ACC112 (cell line): ENCODE data around the gene TP53I11.

Source experiments
- H2AFZ ChIP-seq: fragments of 200-600 bp; sonication (generic); one replicate; pipeline ENCODE4 v1.6.0; 2017; ENCODE audit warnings: antibody characterized with exemption, low read length; ENCODE audit not compliant: unreplicated experiment
- H3K27ac ChIP-seq: fragments of 200-600 bp; sonication (generic); 2 replicates; pipeline ENCODE4 v1.5.1; 2014; ENCODE audit warnings: low read depth, mild to moderate bottlenecking, antibody characterized with exemption, low read length, moderate library complexity
- H3K27me3 ChIP-seq: fragments of 200-600 bp; sonication (generic); 2 replicates; pipeline ENCODE4 v1.6.1; 2014; ENCODE audit warnings: mild to moderate bottlenecking, antibody characterized with exemption, low read length, moderate library complexity, mixed read lengths; ENCODE audit not compliant: insufficient read depth
- H3K36me3 ChIP-seq: fragments of 200-600 bp; sonication (generic); 2 replicates; pipeline ENCODE4 v1.6.1; 2016; ENCODE audit warnings: mild to moderate bottlenecking, antibody characterized with exemption, low read length, moderate library complexity, mixed read lengths; ENCODE audit not compliant: insufficient read depth
- H3K4me1 ChIP-seq: fragments of 200-600 bp; sonication (generic); one replicate; pipeline ENCODE4 v1.6.1; 2016; ENCODE audit warnings: low read length, mixed read lengths; ENCODE audit not compliant: insufficient read depth, unreplicated experiment, control insufficient read depth
- H3K4me3 ChIP-seq: fragments of 200-600 bp; sonication (generic); 2 replicates; pipeline ENCODE4 v1.5.1; 2014; ENCODE audit warnings: mild to moderate bottlenecking, low read depth, low read length
- H3K79me2 ChIP-seq: fragments of 200-600 bp; sonication (generic); one replicate; pipeline ENCODE4 v1.6.0; 2016; ENCODE audit warnings: low read length; ENCODE audit not compliant: control insufficient read depth, unreplicated experiment, insufficient read depth

Gene TP53I11

DNA sequence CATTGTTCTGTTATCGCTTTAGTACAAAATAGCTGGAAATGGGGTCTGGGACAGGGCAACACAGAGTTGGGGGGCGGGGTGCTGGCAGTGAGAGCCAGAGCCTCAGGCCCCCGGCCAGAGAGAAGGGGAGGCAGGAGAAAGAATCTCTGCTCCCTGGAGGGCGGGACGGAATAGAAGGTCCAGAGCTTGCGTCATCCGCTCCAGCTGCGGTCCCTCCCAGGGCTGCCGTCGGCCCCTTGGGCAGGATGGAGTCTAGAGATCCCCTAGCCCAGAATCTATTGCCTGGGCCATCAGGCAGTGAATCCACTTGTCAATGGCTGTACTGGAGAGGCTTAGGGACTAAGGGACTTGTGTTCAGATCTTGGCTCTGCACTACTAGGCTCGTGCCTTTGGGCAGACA lies 5.0 kb downstream of the TP53I11 start:
- Histone ChIP-seq H3K79me2 (peaks cover 11% of the 10 kb centered on the region), H3K36me3 (no peaks in the 10 kb centered on the region), H3K27ac (no peak overlapping the region), H3K4me1 (no peaks in the 10 kb centered on the region), H2AFZ (no peak overlapping the region), H3K27me3 (no peaks in the 10 kb centered on the region), H3K4me3 (no peak overlapping the region)

DNA sequence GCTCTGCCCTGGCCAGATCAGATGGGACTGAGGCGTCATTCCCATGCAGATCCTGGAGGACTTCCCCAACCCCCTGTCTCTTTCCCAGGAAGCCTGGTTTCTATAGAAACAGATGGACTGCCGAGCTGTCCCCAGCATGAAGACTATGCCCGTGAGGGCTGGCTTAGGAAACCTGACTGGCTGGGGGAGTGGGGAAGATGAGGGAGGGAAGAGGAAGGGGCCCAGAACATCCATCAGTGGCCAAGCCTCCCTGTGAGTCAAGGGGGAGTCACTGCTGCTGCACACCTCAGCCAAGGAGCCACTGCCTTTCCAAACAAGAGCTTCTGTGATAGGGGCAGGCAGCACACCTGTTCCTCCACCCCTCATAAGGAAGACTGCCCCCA lies 5.8 kb downstream of the TP53I11 start:
- Histone ChIP-seq H3K4me1 (no peaks in the 10 kb centered on the region), H3K36me3 (no peaks in the 10 kb centered on the region), H3K79me2 (peaks cover 11% of the 10 kb centered on the region), H3K4me3 (no peak overlapping the region), H2AFZ (no peak overlapping the region), H3K27me3 (no peaks in the 10 kb centered on the region), H3K27ac (no peak overlapping the region)

- Histone ChIP-seq H3K27me3 (no peaks in the 10 kb centered on the region), H3K4me3 (no peak overlapping the region), H3K4me1 (no peaks in the 10 kb centered on the region), H3K36me3 (no peaks in the 10 kb centered on the region), H3K27ac (no peak overlapping the region), H2AFZ (no peak overlapping the region), H3K79me2 (peaks cover 11% of the 10 kb centered on the region)
Measured at GRCh38 chr11:44944181-44944852, 6.4 kb downstream of the TP53I11 start.

DNA sequence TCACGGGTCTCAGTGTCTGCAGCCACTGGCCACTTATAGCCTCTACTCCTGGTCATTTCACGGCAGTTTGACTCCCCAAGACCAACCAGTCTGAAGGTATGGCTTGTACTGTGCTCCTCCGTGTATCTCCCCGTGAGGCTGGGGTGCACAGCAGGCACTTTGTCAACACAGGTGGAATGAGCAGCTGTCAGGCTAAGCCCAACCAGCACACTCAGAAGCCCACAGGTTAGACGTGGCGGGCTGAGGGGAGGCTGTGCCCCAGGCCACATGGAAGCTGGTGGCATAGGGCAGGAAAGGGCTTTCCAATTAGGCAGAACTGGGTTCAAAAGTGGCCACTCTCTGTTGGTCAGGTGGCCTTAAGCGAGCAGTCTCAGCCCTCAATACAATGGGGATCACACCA lies 7.0 kb downstream of the TP53I11 start:
- Histone ChIP-seq H3K79me2 (peaks cover 9% of the 10 kb centered on the region), H3K4me3 (no peak overlapping the region), H3K4me1 (no peaks in the 10 kb centered on the region), H3K36me3 (no peaks in the 10 kb centered on the region), H2AFZ (no peak overlapping the region), H3K27me3 (no peaks in the 10 kb centered on the region), H3K27ac (no peak overlapping the region)

GRCh38 chr11:44943118-44943517 lies 7.6 kb downstream of the TP53I11 start:
- H3K27me3 ChIP-seq = no peaks in the 10 kb centered on the region
- H3K4me1 ChIP-seq = no peaks in the 10 kb centered on the region
- H3K4me3 ChIP-seq = no peak overlapping the region
- H3K27ac ChIP-seq = no peak overlapping the region
- H3K36me3 ChIP-seq = no peaks in the 10 kb centered on the region
- H2AFZ ChIP-seq = no peak overlapping the region
- peaks cover 4% of the 10 kb centered on the region for H3K79me2 ChIP-seq

DNA sequence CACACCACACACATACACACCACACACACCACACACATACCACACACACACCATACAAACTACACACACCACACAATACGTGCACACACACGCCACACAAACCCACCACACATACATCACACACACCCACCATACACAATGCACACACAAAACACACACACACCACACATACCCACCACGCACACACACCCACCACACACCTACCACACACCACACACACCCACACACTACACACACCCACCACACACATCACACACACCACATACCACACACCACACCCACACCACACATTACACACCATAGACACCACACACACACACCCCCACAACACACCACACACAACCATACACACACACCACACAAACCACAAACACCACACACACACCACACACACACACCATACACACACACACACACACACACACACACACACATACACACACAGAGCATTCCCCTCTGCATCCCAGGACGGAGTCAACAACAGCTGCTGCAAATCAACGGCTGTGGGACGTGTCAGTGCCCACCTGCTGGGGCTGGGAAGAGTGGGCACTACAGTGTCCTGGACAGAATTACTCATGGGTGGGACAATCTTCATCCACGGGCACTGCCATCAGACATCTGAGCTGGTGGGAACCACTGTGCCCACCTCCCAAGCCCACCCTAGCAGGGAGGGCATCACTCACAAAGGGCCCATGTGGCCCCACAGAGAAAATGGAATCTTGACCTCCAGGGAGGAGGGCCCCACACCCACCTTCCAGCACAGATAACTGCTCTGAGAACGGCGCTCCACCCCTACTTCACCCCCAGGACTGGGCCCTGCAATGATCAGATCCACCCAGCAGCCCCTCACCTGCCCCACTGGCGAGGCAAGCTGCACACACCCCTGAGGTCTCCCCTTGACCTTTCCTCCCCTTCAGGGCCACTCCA lies 8.4 kb downstream of the TP53I11 start:
- no peaks in the 10 kb centered on the region for H3K79me2 ChIP-seq
- no peaks in the 10 kb centered on the region for H3K4me1 ChIP-seq
- H3K27me3 ChIP-seq = no peaks in the 10 kb centered on the region
- H3K4me3 ChIP-seq = no peak overlapping the region
- no peaks in the 10 kb centered on the region for H3K36me3 ChIP-seq
- H3K27ac ChIP-seq = no peak overlapping the region
- H2AFZ ChIP-seq = no peak overlapping the region

DNA sequence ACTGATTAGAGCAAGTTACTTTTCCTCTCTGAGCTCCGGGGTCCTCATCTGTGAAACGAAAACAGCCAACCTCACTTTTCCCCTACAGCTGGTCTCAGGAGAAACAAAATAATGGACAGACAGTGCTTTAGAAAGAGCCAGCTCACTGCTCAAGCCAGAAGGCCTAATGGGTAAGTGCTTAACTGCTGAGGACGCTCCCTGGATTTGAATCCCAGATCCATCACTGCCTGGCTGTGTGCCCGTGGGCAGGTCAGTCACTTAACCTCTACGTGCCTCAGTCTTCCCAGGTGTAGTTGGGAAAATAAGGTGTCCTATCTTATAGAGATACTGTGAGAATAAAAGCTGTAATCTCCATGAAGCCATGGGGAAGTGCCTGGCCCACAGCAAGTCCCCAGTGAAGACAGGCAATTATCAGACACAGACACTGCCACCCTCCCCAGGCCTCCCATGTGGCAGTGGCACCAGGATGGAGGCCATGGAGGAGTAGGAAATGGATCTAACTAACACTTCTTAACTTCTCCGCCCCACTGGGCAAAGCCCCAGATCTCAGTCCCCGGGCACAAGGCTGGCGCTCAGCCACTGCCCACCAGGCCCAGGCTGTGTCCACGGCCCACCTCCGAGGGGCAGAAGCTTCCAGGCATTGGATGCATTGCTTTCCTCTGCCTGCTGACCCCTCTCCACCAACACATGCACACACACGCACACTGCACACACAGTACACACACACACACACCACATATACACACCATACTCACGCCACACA lies 9.2 kb downstream of the TP53I11 start:
- Histone ChIP-seq H3K36me3 (no peaks in the 10 kb centered on the region), H3K27ac (no peak overlapping the region), H3K27me3 (no peaks in the 10 kb centered on the region), H3K4me1 (no peaks in the 10 kb centered on the region), H3K4me3 (no peak overlapping the region), H2AFZ (no peak overlapping the region), H3K79me2 (no peaks in the 10 kb centered on the region)

GRCh38 chr11:44940835-44941234 lies 9.8 kb downstream of the TP53I11 start:
- Histone ChIP-seq H3K4me3 (no peak overlapping the region), H3K27ac (no peak overlapping the region), H3K4me1 (no peaks in the 10 kb centered on the region), H3K27me3 (no peaks in the 10 kb centered on the region), H2AFZ (no peak overlapping the region), H3K79me2 (no peaks in the 10 kb centered on the region), H3K36me3 (no peaks in the 10 kb centered on the region)

DNA sequence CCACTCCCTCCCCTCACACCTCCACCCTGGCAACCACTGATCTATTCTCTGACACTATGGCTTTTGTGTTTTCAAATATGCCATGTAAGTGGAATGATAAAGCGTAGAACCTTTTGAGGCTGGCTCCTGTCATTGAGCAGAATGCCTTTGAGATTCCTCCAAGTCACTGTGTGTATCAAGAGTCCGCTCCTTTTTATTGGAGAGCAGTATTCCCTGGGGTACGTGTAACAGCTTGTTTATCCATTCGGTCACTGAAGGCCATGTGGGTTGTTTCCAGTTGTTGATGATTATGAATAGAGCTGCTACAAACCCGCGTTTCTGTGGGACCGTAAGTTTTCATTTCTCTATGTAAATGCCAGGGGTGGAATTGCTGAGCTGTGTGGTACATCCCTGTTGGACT lies 10.3 kb downstream of the TP53I11 start:
- Histone ChIP-seq H3K27ac (no peak overlapping the region), H3K4me3 (no peak overlapping the region), H3K36me3 (no peaks in the 10 kb centered on the region), H3K79me2 (no peaks in the 10 kb centered on the region), H2AFZ (no peak overlapping the region), H3K27me3 (no peaks in the 10 kb centered on the region), H3K4me1 (no peaks in the 10 kb centered on the region)

- Histone ChIP-seq H3K27ac (no peak overlapping the region), H2AFZ (no peak overlapping the region), H3K36me3 (no peaks in the 10 kb centered on the region), H3K4me3 (no peak overlapping the region), H3K4me1 (no peaks in the 10 kb centered on the region), H3K79me2 (no peaks in the 10 kb centered on the region), H3K27me3 (no peaks in the 10 kb centered on the region)
Measured at GRCh38 chr11:44939673-44940395, 10.8 kb downstream of the TP53I11 start.
